SK-N-SH treated with all-trans-retinoic acid at 6 μM for 48 hours (cell line): ENCODE data around the gene SBK1.

Source experiments
- ATAC-seq: fragments of 200-7000 bp; cut with Tn5 transposase; 3 replicates; pipeline ENCODE4 v1.9.1; 2020; ENCODE audit warnings: mild to moderate bottlenecking, moderate library complexity
- ARNTL ChIP-seq: fragments of 450-650 bp; formaldehyde crosslinking; IDR thresholded peaks from 2 replicates; pipeline ENCODE4 v1.5.0; 2020; ENCODE audit warnings: low read depth, mild to moderate bottlenecking, moderate library complexity, borderline replicate concordance
- BACH2 ChIP-seq: fragments of 250-450 bp; sonication (Bioruptor Pico); IDR thresholded peaks from 2 replicates; pipeline ENCODE4 v1.9.0; 2021; ENCODE audit warnings: mild to moderate bottlenecking, borderline replicate concordance
- CREB5 ChIP-seq: fragments of 250-450 bp; sonication (Bioruptor Pico); IDR thresholded peaks from 2 replicates; pipeline ENCODE4 v1.5.1; 2020; ENCODE audit warnings: low read depth, mild to moderate bottlenecking, moderate library complexity
- CSDC2 ChIP-seq: fragments of 250-450 bp; sonication (Bioruptor Pico); IDR thresholded peaks from 2 replicates; pipeline ENCODE4 v1.5.0; 2020; ENCODE audit warnings: mild to moderate bottlenecking, moderate library complexity
- CSRNP3 ChIP-seq: fragments of 250-450 bp; sonication (Bioruptor Pico); IDR thresholded peaks from 2 replicates; pipeline ENCODE4 v1.5.1; 2021; ENCODE audit warnings: mild to moderate bottlenecking, moderate library complexity
- ESRRG ChIP-seq: fragments of 250-450 bp; sonication (Bioruptor Pico); IDR thresholded peaks from 2 replicates; pipeline ENCODE4 v1.6.1; 2021; ENCODE audit warnings: mild to moderate bottlenecking
- GLIS3 ChIP-seq: fragments of 250-450 bp; sonication (Bioruptor Pico); IDR thresholded peaks from 2 replicates; pipeline ENCODE4 v1.5.0; 2020; ENCODE audit warnings: mild to moderate bottlenecking, moderate library complexity
- ISL1 ChIP-seq: fragments of 250-450 bp; sonication (Bioruptor Pico); IDR thresholded peaks from 2 replicates; pipeline ENCODE4 v2.1.2; 2022; ENCODE audit warnings: mild to moderate bottlenecking, moderate library complexity
- PATZ1 ChIP-seq: fragments of 250-450 bp; sonication (Bioruptor Pico); IDR thresholded peaks from 2 replicates; pipeline ENCODE4 v1.8.0; 2020; ENCODE audit warnings: mild to moderate bottlenecking, moderate library complexity, borderline replicate concordance
- RARB ChIP-seq: fragments of 250-450 bp; sonication (Bioruptor Pico); IDR thresholded peaks from 2 replicates; pipeline ENCODE4 v1.8.0; 2021; ENCODE audit warnings: mild to moderate bottlenecking, moderate library complexity
- SNAI2 ChIP-seq: fragments of 250-450 bp; sonication (Bioruptor Pico); IDR thresholded peaks from 2 replicates; pipeline ENCODE4 v1.5.0; 2020; ENCODE audit warnings: mild to moderate bottlenecking, moderate library complexity
- TCF4 ChIP-seq: fragments of 250-450 bp; sonication (Bioruptor Pico); IDR thresholded peaks from 2 replicates; pipeline ENCODE4 v1.8.0; 2021; ENCODE audit warnings: mild to moderate bottlenecking, moderate library complexity, borderline replicate concordance
- TOX ChIP-seq: fragments of 250-450 bp; sonication (Bioruptor Pico); IDR thresholded peaks from 2 replicates; pipeline ENCODE4 v1.8.0; 2021; ENCODE audit warnings: mild to moderate bottlenecking, moderate library complexity, borderline replicate concordance
- ZC3H10 ChIP-seq: fragments of 250-450 bp; sonication (Bioruptor Pico); IDR thresholded peaks from 2 replicates; pipeline ENCODE4 v1.5.1; 2021; ENCODE audit warnings: mild to moderate bottlenecking, moderate library complexity
- ZFP3 ChIP-seq: fragments of 250-450 bp; sonication (Bioruptor Pico); IDR thresholded peaks from 2 replicates; pipeline ENCODE4 v1.5.0; 2020; ENCODE audit warnings: mild to moderate bottlenecking, moderate library complexity
- ZNF565 ChIP-seq: fragments of 450-650 bp; formaldehyde crosslinking; conservative IDR thresholded peaks from 2 replicates; pipeline ENCODE4 v1.5.0; 2020; ENCODE audit warnings: low read depth, mild to moderate bottlenecking, moderate library complexity
- ZNF70 ChIP-seq: fragments of 450-650 bp; formaldehyde crosslinking; IDR thresholded peaks from 2 replicates; pipeline ENCODE4 v1.5.0; 2020; ENCODE audit warnings: mild to moderate bottlenecking, moderate library complexity
- ZNF8 ChIP-seq: fragments of 450-650 bp; formaldehyde crosslinking; IDR thresholded peaks from 2 replicates; pipeline ENCODE4 v1.5.0; 2020; ENCODE audit warnings: mild to moderate bottlenecking, moderate library complexity
- TF ChIP-seq, protein P1 (sequence below): fragments of 250-450 bp; sonication (Bioruptor Pico); IDR thresholded peaks from 2 replicates; pipeline ENCODE4 v1.5.0; 2020; ENCODE audit warnings: mild to moderate bottlenecking, moderate library complexity
- TF ChIP-seq, protein P2 (sequence below): fragments of 250-450 bp; sonication (Bioruptor Pico); IDR thresholded peaks from 2 replicates; pipeline ENCODE4 v1.8.0; 2021; ENCODE audit warnings: low read depth, mild to moderate bottlenecking, moderate library complexity, borderline replicate concordance

Gene SBK1

GRCh38 chr16:28297308-28297707 lies 5.0 kb downstream of the SBK1 start:
- no peak for TF ChIP-seq ZFP3
- ATAC-seq, result no peak

DNA sequence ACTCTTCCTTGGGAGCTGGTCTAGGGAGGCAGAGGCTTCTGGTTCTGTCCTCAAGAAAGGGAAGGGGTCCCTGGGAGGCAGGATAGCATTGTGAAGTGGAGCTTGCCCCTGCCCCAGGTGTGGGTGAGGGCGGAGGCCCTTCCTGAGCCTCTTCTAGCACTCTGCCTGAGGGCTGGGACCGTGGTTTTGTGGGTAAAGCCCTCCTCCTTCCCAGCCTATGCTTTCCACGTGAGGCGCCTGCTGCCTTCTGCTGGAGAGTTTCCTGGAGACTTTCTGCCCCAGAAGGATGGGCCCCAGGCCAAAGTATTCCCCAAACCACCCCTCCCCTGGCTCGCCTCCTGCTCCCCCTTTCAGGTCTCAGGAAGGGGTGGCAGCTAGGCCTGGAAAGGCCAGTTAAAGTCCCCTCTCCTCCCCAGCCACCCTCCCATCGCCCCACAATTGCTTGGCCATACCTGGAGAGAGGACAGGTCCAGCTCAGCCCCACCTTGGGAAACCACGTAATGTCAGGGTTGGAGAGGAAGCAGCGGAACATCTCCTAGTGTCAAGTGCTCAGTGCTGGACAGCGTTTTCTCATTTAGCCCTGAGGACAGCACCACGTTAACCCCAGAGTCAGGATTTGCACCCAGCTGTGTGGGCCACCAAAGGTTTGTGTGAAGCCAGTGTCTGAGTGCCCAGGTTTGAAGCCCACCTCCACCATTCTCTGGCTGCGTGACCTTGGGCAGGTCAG lies 5.6 kb downstream of the SBK1 start:
- no peak for TF ChIP-seq ZNF70 (CRISPR knock-in tag)
- no peak for TF ChIP-seq TCF4 (CRISPR knock-in tag)
- no peak for TF ChIP-seq ZNF565
- TF ChIP-seq BACH2, result no peak
- no peak for TF ChIP-seq CREB5 (CRISPR knock-in tag)
- TF ChIP-seq, protein P1, sequence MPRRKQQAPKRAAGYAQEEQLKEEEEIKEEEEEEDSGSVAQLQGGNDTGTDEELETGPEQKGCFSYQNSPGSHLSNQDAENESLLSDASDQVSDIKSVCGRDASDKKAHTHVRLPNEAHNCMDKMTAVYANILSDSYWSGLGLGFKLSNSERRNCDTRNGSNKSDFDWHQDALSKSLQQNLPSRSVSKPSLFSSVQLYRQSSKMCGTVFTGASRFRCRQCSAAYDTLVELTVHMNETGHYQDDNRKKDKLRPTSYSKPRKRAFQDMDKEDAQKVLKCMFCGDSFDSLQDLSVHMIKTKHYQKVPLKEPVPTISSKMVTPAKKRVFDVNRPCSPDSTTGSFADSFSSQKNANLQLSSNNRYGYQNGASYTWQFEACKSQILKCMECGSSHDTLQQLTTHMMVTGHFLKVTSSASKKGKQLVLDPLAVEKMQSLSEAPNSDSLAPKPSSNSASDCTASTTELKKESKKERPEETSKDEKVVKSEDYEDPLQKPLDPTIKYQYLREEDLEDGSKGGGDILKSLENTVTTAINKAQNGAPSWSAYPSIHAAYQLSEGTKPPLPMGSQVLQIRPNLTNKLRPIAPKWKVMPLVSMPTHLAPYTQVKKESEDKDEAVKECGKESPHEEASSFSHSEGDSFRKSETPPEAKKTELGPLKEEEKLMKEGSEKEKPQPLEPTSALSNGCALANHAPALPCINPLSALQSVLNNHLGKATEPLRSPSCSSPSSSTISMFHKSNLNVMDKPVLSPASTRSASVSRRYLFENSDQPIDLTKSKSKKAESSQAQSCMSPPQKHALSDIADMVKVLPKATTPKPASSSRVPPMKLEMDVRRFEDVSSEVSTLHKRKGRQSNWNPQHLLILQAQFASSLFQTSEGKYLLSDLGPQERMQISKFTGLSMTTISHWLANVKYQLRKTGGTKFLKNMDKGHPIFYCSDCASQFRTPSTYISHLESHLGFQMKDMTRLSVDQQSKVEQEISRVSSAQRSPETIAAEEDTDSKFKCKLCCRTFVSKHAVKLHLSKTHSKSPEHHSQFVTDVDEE (CRISPR knock-in tag), result no peak
- TF ChIP-seq ZNF8, result no peak
- no peak for TF ChIP-seq ZC3H10
- TF ChIP-seq TOX (CRISPR knock-in tag), result no peak
- no peak for TF ChIP-seq ESRRG (CRISPR knock-in tag)
- TF ChIP-seq, protein P2, sequence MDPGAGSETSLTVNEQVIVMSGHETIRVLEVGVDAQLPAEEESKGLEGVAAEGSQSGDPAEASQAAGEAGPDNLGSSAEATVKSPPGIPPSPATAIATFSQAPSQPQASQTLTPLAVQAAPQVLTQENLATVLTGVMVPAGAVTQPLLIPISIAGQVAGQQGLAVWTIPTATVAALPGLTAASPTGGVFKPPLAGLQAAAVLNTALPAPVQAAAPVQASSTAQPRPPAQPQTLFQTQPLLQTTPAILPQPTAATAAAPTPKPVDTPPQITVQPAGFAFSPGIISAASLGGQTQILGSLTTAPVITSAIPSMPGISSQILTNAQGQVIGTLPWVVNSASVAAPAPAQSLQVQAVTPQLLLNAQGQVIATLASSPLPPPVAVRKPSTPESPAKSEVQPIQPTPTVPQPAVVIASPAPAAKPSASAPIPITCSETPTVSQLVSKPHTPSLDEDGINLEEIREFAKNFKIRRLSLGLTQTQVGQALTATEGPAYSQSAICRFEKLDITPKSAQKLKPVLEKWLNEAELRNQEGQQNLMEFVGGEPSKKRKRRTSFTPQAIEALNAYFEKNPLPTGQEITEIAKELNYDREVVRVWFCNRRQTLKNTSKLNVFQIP (CRISPR knock-in tag), result no peak
- no peak for TF ChIP-seq CSRNP3
- TF ChIP-seq ZFP3, result no peak
- TF ChIP-seq CSDC2 (CRISPR knock-in tag), result no peak
- TF ChIP-seq ARNTL (CRISPR knock-in tag), result no peak
- no peak for TF ChIP-seq GLIS3 (CRISPR knock-in tag)
- no peak for TF ChIP-seq RARB (CRISPR knock-in tag)
- TF ChIP-seq, all 23 proteins: peak for 0
- ATAC-seq, result no peak

GRCh38 chr16:28298511-28298878 lies 6.2 kb downstream of the SBK1 start:
- no peak for TF ChIP-seq GLIS3 (CRISPR knock-in tag)
- TF ChIP-seq ZNF565, result no peak
- TF ChIP-seq, protein P2 (CRISPR knock-in tag), result no peak
- TF ChIP-seq ZC3H10, result no peak
- no peak for TF ChIP-seq CSRNP3
- TF ChIP-seq, protein P1 (CRISPR knock-in tag), result no peak
- TF ChIP-seq PATZ1 (CRISPR knock-in tag), result no peak
- no peak for TF ChIP-seq ISL1 (CRISPR knock-in tag)
- no peak for TF ChIP-seq ZNF8
- TF ChIP-seq ARNTL (CRISPR knock-in tag), result no peak
- TF ChIP-seq ESRRG (CRISPR knock-in tag), result no peak
- TF ChIP-seq RARB (CRISPR knock-in tag), result no peak
- no peak for TF ChIP-seq SNAI2 (CRISPR knock-in tag)
- TF ChIP-seq, all 23 proteins: peak for 0
- ATAC-seq, result no peak
